Measurements from ENCODE around the gene TGFB2.

TGFB2 gene

DNA sequence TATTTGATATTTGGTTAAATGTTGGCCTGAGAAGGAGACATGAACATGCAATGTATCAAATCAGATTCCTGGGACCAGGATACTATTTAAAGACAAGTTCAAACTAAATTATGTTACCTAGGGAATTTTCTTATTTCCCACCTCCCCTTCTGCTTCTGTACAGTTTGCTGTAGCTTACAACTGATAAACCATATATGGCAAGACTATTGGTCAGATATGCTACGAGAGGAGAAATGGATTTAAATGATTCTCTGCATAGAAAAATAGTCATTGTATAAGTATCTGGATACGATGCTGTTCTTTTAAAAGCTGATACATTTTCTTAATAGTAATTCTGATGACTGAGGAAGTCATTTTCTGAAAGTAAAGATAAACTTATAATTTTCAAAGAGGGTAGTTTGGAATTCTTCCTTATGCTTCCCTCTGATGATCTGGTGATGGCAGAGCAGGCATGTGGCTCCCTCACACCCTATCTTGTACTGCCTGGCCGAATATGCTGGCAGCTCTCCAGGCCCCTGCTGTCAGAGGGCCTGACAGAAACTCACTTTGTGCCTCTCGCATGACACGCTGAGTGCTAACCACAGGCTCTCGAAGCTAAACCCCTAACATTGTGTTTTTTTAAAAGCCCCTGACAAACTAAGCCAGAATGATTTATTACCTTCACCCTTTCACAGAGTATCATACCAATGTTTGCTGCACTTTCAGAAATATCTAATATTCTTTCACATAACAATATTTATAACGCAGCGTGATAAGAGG lies 40.7 kb upstream of the TGFB2 start:
- H3K9me3 ChIP-seq (ENCODE audit: severe bottlenecking): no peaks in the 10 kb centered on the region
- TF ChIP-seq, protein P1, sequence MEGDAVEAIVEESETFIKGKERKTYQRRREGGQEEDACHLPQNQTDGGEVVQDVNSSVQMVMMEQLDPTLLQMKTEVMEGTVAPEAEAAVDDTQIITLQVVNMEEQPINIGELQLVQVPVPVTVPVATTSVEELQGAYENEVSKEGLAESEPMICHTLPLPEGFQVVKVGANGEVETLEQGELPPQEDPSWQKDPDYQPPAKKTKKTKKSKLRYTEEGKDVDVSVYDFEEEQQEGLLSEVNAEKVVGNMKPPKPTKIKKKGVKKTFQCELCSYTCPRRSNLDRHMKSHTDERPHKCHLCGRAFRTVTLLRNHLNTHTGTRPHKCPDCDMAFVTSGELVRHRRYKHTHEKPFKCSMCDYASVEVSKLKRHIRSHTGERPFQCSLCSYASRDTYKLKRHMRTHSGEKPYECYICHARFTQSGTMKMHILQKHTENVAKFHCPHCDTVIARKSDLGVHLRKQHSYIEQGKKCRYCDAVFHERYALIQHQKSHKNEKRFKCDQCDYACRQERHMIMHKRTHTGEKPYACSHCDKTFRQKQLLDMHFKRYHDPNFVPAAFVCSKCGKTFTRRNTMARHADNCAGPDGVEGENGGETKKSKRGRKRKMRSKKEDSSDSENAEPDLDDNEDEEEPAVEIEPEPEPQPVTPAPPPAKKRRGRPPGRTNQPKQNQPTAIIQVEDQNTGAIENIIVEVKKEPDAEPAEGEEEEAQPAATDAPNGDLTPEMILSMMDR (IDR thresholded peaks at IDR 0.05; ENCODE audit: poor library complexity, severe bottlenecking): no peak
- no peak for DNase-seq (ENCODE audit: low spot score)
- no peaks in the 10 kb centered on the region for H3K4me1 ChIP-seq (ENCODE audit: insufficient read depth, poor library complexity, severe bottlenecking)
- H3K4me3 ChIP-seq (ENCODE audit: severe bottlenecking): no peak overlapping the region
- ATAC-seq (ENCODE audit: low read depth): no peak
- H3K27me3 ChIP-seq (ENCODE audit: insufficient read depth, poor library complexity, severe bottlenecking): no peaks in the 10 kb centered on the region
- H3K27ac ChIP-seq (ENCODE audit: poor library complexity, severe bottlenecking): no peak overlapping the region
- H3K36me3 ChIP-seq (ENCODE audit: low read depth): peaks cover 8% of the 10 kb centered on the region; the same call in 1 of the 2 replicates

DNA sequence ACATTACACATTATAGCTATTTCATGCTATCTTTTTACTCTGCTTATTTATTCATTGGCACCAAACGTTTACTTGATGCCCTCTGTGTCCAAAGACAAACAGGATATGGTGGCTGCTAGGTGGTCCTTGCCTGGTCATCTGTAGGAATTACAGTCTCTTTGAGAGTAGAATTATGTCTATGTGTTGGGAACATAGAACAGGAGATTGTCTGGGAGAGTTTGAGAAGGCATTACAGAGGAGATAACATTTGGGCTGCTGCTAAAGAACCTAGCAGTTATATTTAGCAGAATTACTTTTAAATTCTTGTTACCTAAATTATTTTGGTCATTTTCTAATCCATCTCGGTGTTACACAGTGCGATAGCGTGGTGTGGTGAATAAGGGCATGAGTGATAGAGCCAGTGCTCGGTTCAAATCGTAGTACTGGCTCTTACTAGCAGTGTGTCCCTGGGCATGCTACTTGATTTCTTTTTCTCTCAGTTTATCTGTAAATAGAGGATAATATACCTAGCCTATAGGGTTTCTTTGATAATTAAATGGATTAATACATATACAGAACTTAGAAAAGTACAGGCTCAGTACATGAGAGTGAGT lies 39.6 kb upstream of the TGFB2 start:
- Histone ChIP-seq H3K4me1 (ENCODE audit: insufficient read depth, poor library complexity, severe bottlenecking) (no peaks in the 10 kb centered on the region), H3K9me3 (ENCODE audit: severe bottlenecking) (no peaks in the 10 kb centered on the region), H3K27ac (ENCODE audit: poor library complexity, severe bottlenecking) (no peak overlapping the region), H3K27me3 (ENCODE audit: insufficient read depth, poor library complexity, severe bottlenecking) (no peaks in the 10 kb centered on the region), H3K4me3 (ENCODE audit: severe bottlenecking) (no peak overlapping the region), H3K36me3 (ENCODE audit: low read depth) (peaks cover 8% of the 10 kb centered on the region; the same call in 1 of the 2 replicates)
- ATAC-seq (ENCODE audit: low read depth): no peak
- TF ChIP-seq, protein P1 (IDR thresholded peaks at IDR 0.05; ENCODE audit: poor library complexity, severe bottlenecking): no peak
- DNase-seq (ENCODE audit: low spot score): no peak

DNA sequence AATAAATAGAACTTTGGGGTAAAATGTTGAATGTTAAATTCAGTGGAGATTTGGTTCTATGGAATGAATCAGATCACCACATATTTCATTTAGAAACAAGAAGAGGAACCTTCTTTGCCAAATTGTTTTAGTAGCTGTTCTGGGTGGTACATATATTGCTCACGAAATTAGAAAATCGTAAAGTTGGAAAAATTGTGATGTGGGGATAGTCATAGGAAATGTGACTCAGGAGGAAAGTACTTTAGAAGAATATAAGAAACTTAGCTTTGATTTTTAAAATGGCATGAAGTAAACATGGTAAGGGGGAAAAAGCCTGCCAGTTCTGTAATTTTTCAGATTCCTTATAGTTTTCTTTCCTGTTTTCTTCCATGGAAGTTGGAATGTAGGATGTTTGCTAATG lies 32.6 kb upstream of the TGFB2 start:
- Histone ChIP-seq H3K27ac (ENCODE audit: poor library complexity, severe bottlenecking) (peak overlapping the region; percentile 29), H3K36me3 (ENCODE audit: low read depth) (no peaks in the 10 kb centered on the region; the same call in 1 of the 2 replicates)
- no peak for DNase-seq (ENCODE audit: low spot score)

DNA sequence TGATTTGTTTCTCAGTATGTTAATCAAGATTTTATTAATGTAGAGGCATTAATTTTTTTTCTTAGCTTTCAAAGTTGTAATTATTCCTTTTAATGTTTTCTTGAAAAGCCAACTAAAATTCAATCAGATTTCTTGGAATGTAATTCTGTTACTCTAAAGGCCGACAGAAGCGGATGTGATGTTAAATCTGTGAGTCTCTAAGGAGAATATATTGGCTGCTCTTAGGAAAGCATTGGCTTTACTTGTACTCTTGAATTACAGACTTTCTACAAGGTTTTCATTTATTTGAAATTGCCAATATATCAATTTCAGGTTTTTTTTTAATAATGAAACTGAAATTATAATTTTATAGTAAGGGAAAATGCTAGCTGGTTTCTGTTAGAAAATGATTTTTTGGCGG lies 30.8 kb upstream of the TGFB2 start:
- ATAC-seq (ENCODE audit: low read depth): no peak
- H3K27me3 ChIP-seq (ENCODE audit: insufficient read depth, poor library complexity, severe bottlenecking): no peaks in the 10 kb centered on the region
- no peak overlapping the region for H3K4me3 ChIP-seq (ENCODE audit: severe bottlenecking)
- no peaks in the 10 kb centered on the region; the same call in 1 of the 2 replicates for H3K36me3 ChIP-seq (ENCODE audit: low read depth)
- H3K9me3 ChIP-seq (ENCODE audit: severe bottlenecking): no peaks in the 10 kb centered on the region
- TF ChIP-seq, protein P1 (IDR thresholded peaks at IDR 0.05; ENCODE audit: poor library complexity, severe bottlenecking): no peak
- no peaks in the 10 kb centered on the region for H3K4me1 ChIP-seq (ENCODE audit: insufficient read depth, poor library complexity, severe bottlenecking)
- DNase-seq (ENCODE audit: low spot score): no peak
- no peak overlapping the region for H3K27ac ChIP-seq (ENCODE audit: poor library complexity, severe bottlenecking)

More for the DNA sequence above, 32.6 kb upstream of the TGFB2 start:
- no peak overlapping the region for H3K4me3 ChIP-seq (ENCODE audit: severe bottlenecking)
- H3K4me1 ChIP-seq (ENCODE audit: insufficient read depth, poor library complexity, severe bottlenecking): no peaks in the 10 kb centered on the region
- H3K27me3 ChIP-seq (ENCODE audit: insufficient read depth, poor library complexity, severe bottlenecking): no peaks in the 10 kb centered on the region
- no peak for ATAC-seq (ENCODE audit: low read depth)
- no peaks in the 10 kb centered on the region for H3K9me3 ChIP-seq (ENCODE audit: severe bottlenecking)
- TF ChIP-seq, protein P1 (IDR thresholded peaks at IDR 0.05; ENCODE audit: poor library complexity, severe bottlenecking): no peak

DNA sequence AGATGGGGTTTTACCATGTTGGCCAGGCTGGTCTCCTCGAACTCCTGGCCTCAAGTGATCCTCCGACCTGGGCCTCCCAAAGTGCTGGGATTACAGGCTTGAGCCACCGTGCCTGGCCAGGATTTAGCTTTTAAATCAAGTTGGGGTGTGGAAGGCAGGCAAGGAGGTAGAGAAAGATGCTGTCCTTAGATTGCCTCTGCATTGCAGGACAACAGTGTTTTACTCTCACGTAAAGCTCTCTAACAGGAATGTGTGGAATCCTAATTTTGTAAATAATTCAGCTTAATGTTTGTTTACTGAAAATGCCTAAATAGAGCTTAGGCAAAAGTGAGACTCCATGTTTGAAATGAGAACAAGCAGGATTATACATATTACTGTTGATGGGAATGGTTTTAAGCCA lies 29.5 kb upstream of the TGFB2 start:
- no peaks in the 10 kb centered on the region for H3K27me3 ChIP-seq (ENCODE audit: insufficient read depth, poor library complexity, severe bottlenecking)
- no peak overlapping the region for H3K27ac ChIP-seq (ENCODE audit: poor library complexity, severe bottlenecking)
- H3K4me1 ChIP-seq (ENCODE audit: insufficient read depth, poor library complexity, severe bottlenecking): no peaks in the 10 kb centered on the region
- no peak overlapping the region for H3K4me3 ChIP-seq (ENCODE audit: severe bottlenecking)
- TF ChIP-seq, protein P1 (IDR thresholded peaks at IDR 0.05; ENCODE audit: poor library complexity, severe bottlenecking): no peak
- H3K9me3 ChIP-seq (ENCODE audit: severe bottlenecking): no peaks in the 10 kb centered on the region
- no peaks in the 10 kb centered on the region; the same call in 1 of the 2 replicates for H3K36me3 ChIP-seq (ENCODE audit: low read depth)
- no peak for ATAC-seq (ENCODE audit: low read depth)
- DNase-seq (ENCODE audit: low spot score): no peak
